Thyroid gland (tissue), 4 donors: ENCODE results near the gene ENPP4. TPM values are rescaled to one million over a fixed set of nuclear protein-coding genes. Genes with fewer than 3 reads are reported as not detected.

Experiments used
- DNase-seq, 2 donors: peaks; one replicate each; pipeline ENCODE4 v3.0.0-alpha.2; 2019
- H3K27ac ChIP-seq, 3 donors: fragments of 200-600 bp; sonication (generic); 1 replicate in 2 of 3; 2 replicates in 1 of 3; pipeline ENCODE4 v1.5.1; 2016 to 2019; ENCODE audit warnings: mild to moderate bottlenecking in 1 of 3, moderate library complexity in 1 of 3
- H3K27me3 ChIP-seq: fragments of 200-600 bp; sonication (generic); one replicate; pipeline ENCODE4 v1.5.1; 2019
- H3K36me3 ChIP-seq, 2 donors: fragments of 200-600 bp; sonication (generic); one replicate each; pipeline ENCODE4 v1.5.1; 2016 to 2019
- H3K4me1 ChIP-seq, 2 donors: fragments of 200-600 bp; sonication (generic); one replicate each; pipeline ENCODE4 v1.5.1; 2017 to 2019
- H3K4me3 ChIP-seq, 3 donors: fragments of 200-600 bp; sonication (generic); replicated peaks in 1 of 3; 1 replicate in 2 of 3; 2 replicates in 1 of 3; pipeline ENCODE4 v1.5.1; 2016; ENCODE audit warnings: mild to moderate bottlenecking in 1 of 3
- H3K9me3 ChIP-seq: fragments of 200-600 bp; sonication (generic); one replicate; pipeline ENCODE4 v1.5.1; 2017
- POLR2A ChIP-seq, 2 donors: fragments of 450-650 bp; IDR thresholded peaks; one replicate each; pipeline ENCODE4 v1.6.1; 2017; ENCODE audit warnings: antibody characterized with exemption in 2 of 2, mild to moderate bottlenecking in 2 of 2, moderate library complexity in 1 of 2
- WGBS, 2 donors: methylation state at CpG; one replicate each; pipeline ENCODE4 v1.1.5; 2017; 5-methylcytosine and 5-hydroxymethylcytosine counted together
- intact Hi-C: fragments of 100-400 bp; cut with DNase I; formaldehyde crosslinking; loops from one replicate; pipeline ENCODE4 v1.15.1; 2023
- total RNA-seq, 4 donors: library from RNA; depleted of rRNA; stranded (reverse); fragments of >200 nt; gene quantifications; one replicate each; pipeline ENCODE4 v1.2.3, GENCODE V29; 2016
- TF ChIP-seq, protein P1 (sequence below), 6 experiments: fragments of 200-600 bp in 3 of 6; fragments of 450-650 bp in 3 of 6; sonication (generic) in 3 of 6; IDR thresholded peaks; one replicate each; pipeline ENCODE4 v1.5.1; 2016 to 2019; ENCODE audit warnings: antibody characterized with exemption in 6 of 6, mild to moderate bottlenecking in 2 of 6, inconsistent platforms in 1 of 6, moderate library complexity in 1 of 6

ENPP4 gene
- total RNA-seq, 4 donors from 2014 or later = 16.2 to 26.3 (median 20.5) TPM

GRCh38 chr6:46170357-46171289 lies 40.8 kb downstream of the ENPP4 start, which contains the start of gene ENPP5:
TSS of gene ENPP5 (minus strand) at chr6:46170980. CDS start at chr6:46168262, 2,718 bp downstream.
- no peaks in the 10 kb centered on the region for H3K36me3 ChIP-seq
- H3K4me3 ChIP-seq = peak within 1 kb of the TSS; percentile 68 to 84 (median 77)
- no peaks in the 10 kb centered on the region for H3K4me1 ChIP-seq
- peak within 1 kb of the TSS; percentile 17 to 71 (median 36) for H3K27ac ChIP-seq
- no peaks in the 10 kb centered on the region for H3K27me3 ChIP-seq
- 1 to 2% methylated on average over 23 to 35 of the region's 49 CpGs for WGBS, 2 donors
- H3K9me3 ChIP-seq = no peaks in the 10 kb centered on the region
- intact Hi-C loops = no loop called here
- DNase-seq = peak; percentile 99
- TF ChIP-seq, protein P1, sequence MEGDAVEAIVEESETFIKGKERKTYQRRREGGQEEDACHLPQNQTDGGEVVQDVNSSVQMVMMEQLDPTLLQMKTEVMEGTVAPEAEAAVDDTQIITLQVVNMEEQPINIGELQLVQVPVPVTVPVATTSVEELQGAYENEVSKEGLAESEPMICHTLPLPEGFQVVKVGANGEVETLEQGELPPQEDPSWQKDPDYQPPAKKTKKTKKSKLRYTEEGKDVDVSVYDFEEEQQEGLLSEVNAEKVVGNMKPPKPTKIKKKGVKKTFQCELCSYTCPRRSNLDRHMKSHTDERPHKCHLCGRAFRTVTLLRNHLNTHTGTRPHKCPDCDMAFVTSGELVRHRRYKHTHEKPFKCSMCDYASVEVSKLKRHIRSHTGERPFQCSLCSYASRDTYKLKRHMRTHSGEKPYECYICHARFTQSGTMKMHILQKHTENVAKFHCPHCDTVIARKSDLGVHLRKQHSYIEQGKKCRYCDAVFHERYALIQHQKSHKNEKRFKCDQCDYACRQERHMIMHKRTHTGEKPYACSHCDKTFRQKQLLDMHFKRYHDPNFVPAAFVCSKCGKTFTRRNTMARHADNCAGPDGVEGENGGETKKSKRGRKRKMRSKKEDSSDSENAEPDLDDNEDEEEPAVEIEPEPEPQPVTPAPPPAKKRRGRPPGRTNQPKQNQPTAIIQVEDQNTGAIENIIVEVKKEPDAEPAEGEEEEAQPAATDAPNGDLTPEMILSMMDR (IDR thresholded peaks at IDR 0.05) = peak in 1 of 6 experiments; percentile 10
- peak; percentile 56 to 92 for TF ChIP-seq POLR2A (IDR thresholded peaks at IDR 0.05)

DNA sequence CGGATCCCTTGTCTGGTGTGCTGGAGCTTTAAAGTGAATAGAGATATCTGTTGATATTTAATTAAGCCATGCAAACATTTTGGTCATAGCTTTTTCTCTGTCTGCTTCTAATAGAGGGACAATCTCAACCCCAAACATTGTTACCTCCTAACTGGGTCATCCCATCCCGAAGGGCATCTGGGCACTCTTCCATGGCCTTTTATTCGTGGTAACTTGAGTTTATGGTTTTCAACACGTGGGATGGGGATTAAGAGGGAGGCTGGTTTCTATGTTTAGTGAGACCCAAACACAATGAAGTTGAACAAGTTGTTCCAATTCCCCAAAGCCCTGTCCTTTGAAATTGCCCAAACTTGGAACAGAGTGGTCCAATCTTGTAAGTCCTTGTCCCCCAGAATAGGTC lies 42.4 kb downstream of the ENPP4 start:
- Histone ChIP-seq H3K36me3 (no peaks in the 10 kb centered on the region), H3K4me3 (no peak overlapping the region), H3K27ac (no peak overlapping the region), H3K9me3 (no peaks in the 10 kb centered on the region), H3K4me1 (no peaks in the 10 kb centered on the region), H3K27me3 (no peaks in the 10 kb centered on the region)
- TF ChIP-seq POLR2A (IDR thresholded peaks at IDR 0.05) = no peak
- TF ChIP-seq, protein P1 (IDR thresholded peaks at IDR 0.05) = no peak
- WGBS, 2 donors = 76 to 78% methylated on average over 4 of the region's 4 CpGs
- intact Hi-C loops = no loop called here
- DNase-seq = no peak

- intact Hi-C loops = no loop called here
- Histone ChIP-seq H3K4me1 (no peaks in the 10 kb centered on the region), H3K9me3 (no peaks in the 10 kb centered on the region), H3K27ac (no peak overlapping the region), H3K4me3 (no peak overlapping the region), H3K27me3 (no peaks in the 10 kb centered on the region), H3K36me3 (no peaks in the 10 kb centered on the region)
- no peak for DNase-seq
- TF ChIP-seq POLR2A (IDR thresholded peaks at IDR 0.05) = no peak
- TF ChIP-seq, protein P1 (IDR thresholded peaks at IDR 0.05) = no peak
- 77 to 80% methylated on average over 3 of the region's 3 CpGs for WGBS, 2 donors
Observed at GRCh38 chr6:46174904-46175303, 45.1 kb downstream of the ENPP4 start.

GRCh38 chr6:46175446-46175845 lies 45.7 kb downstream of the ENPP4 start:
- no peaks in the 10 kb centered on the region for H3K9me3 ChIP-seq
- H3K27me3 ChIP-seq = no peaks in the 10 kb centered on the region
- H3K27ac ChIP-seq = no peak overlapping the region
- no peaks in the 10 kb centered on the region for H3K36me3 ChIP-seq
- 86 to 88% methylated on average over 4 of the region's 4 CpGs for WGBS, 2 donors
- intact Hi-C loops = no loop called here
- H3K4me3 ChIP-seq = no peak overlapping the region
- H3K4me1 ChIP-seq = no peaks in the 10 kb centered on the region
- TF ChIP-seq, protein P1 (IDR thresholded peaks at IDR 0.05) = no peak
- no peak for TF ChIP-seq POLR2A (IDR thresholded peaks at IDR 0.05)
- DNase-seq = no peak

DNA sequence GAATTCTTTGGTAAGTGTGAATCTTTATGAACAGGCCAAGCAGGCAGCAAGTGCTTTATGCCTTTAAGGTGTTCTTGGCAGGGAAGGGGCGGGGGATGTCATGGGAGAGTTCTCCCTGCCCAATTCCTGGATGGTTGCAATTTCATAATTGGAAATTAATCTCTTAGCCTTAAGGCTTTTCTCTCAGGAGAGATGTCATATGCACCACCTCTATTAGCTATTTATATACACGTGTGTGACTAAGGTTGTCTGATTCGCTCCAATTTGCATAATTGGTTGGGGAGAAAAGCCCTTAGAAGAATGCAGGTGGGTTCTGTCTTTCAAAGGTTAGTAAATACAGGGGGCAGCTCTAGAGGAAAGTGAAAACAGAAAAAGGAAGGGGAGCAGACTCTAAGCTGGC lies 46.2 kb downstream of the ENPP4 start:
- intact Hi-C loops = no loop called here
- Histone ChIP-seq H3K4me1 (no peaks in the 10 kb centered on the region), H3K4me3 (no peak overlapping the region), H3K9me3 (no peaks in the 10 kb centered on the region), H3K36me3 (no peaks in the 10 kb centered on the region), H3K27ac (no peak overlapping the region), H3K27me3 (no peaks in the 10 kb centered on the region)
- WGBS, 2 donors = 80 to 83% methylated on average over 3 of the region's 3 CpGs
- no peak for TF ChIP-seq POLR2A (IDR thresholded peaks at IDR 0.05)
- TF ChIP-seq, protein P1 (IDR thresholded peaks at IDR 0.05) = no peak
- no peak for DNase-seq
